ENCODE measurements around the gene MIS12. TPM values are rescaled to one million over a fixed set of nuclear protein-coding genes. Genes with fewer than 3 reads are reported as not detected.
A peak's percentile ranks its signal among the peaks of the same experiment; 100 is the strongest.

The MIS12 gene
- total and polyA plus RNA-seq, 9 of the 15 experiments (the other 6 are each of a cell fraction or from before 2014, with no cell fraction given): 13.5 to 31.9 (median 25.5) TPM

DNA sequence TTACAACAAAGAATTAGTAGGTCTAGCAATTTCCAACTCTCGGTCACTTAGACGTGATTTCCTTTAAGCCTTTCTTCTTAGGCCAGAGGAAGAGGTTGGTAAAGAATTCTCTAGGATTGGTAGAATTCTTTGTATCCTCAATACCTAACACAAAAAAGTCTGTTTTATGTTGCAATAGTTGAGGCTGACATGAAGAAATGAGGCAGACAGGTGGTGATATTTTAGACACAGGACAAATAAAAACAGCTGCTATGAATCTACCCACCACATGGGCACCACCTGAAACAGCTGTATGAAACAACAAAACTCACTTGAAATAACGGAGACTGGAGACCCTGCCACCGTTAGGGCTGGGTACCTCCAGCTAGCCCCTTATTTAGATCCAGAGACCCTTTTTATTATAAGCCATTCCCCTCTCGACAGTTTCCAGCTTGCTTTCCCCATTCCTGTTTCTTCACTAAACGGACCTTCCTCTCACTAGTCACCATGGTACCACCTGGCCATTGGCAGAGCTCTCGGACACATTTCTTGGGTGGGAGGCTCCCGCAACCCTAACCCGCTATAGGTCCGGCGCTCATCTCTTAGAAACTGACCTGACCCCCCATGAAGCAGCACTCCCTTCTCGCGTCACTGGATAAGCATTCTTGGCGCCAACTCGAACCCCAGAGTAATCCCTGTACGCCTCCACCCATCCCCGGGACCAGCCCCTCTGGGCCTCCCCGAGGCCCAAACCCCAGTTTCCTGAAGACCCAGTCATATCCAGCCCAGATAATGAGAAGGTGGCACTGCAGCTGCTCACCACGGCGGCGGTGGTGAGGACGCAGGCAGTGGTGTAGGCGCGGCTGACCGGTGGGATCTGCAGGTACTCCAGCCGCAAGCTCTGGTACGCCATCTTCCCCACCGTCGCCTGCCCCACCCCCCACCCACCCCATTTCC, 828 bp upstream of the MIS12 start, which contains the start of gene DERL2 (continued):
- TF ChIP-seq, protein P1, sequence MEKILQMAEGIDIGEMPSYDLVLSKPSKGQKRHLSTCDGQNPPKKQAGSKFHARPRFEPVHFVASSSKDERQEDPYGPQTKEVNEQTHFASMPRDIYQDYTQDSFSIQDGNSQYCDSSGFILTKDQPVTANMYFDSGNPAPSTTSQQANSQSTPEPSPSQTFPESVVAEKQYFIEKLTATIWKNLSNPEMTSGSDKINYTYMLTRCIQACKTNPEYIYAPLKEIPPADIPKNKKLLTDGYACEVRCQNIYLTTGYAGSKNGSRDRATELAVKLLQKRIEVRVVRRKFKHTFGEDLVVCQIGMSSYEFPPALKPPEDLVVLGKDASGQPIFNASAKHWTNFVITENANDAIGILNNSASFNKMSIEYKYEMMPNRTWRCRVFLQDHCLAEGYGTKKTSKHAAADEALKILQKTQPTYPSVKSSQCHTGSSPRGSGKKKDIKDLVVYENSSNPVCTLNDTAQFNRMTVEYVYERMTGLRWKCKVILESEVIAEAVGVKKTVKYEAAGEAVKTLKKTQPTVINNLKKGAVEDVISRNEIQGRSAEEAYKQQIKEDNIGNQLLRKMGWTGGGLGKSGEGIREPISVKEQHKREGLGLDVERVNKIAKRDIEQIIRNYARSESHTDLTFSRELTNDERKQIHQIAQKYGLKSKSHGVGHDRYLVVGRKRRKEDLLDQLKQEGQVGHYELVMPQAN (IDR thresholded peaks at IDR 0.05; ENCODE audit: borderline replicate concordance): peak; percentile 77; the same call in 1 of the 2 replicates
- TF ChIP-seq SAP30 (IDR thresholded peaks at IDR 0.05; ENCODE audit: borderline replicate concordance, insufficient read depth, low read depth, low read length, poor library complexity, severe bottlenecking): peak; percentile 38
- peak; percentile 37 for TF ChIP-seq RBBP5 (IDR thresholded peaks at IDR 0.05; ENCODE audit: borderline replicate concordance, insufficient read depth, low read length, poor library complexity, severe bottlenecking)
- no peak for TF ChIP-seq ZC3H4 (CRISPR knock-in tag; IDR thresholded peaks at IDR 0.05; ENCODE audit: borderline replicate concordance)
- no peak for TF ChIP-seq ETV6 (IDR thresholded peaks at IDR 0.05; ENCODE audit: borderline replicate concordance in 1 of 2, low read depth in 2 of 2, low read length in 1 of 2)
- no peak for TF ChIP-seq ETV6 (CRISPR knock-in tag; IDR thresholded peaks at IDR 0.05; ENCODE audit: borderline replicate concordance)
- TF ChIP-seq, protein P2, sequence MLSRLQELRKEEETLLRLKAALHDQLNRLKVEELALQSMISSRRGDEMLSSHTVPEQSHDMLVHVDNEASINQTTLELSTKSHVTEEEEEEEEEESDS (CRISPR knock-in tag; IDR thresholded peaks at IDR 0.05): no peak
- peak; percentile 77 for TF ChIP-seq PHF8 (IDR thresholded peaks at IDR 0.05; ENCODE audit: borderline replicate concordance, low read length)
- peak; percentile 78 for TF ChIP-seq TAF7 (tag; IDR thresholded peaks at IDR 0.05)
- TF ChIP-seq POLR2AphosphoS5 (IDR thresholded peaks at IDR 0.05; ENCODE audit: control insufficient read depth, insufficient read depth, low read depth, low read length): no peak
- TF ChIP-seq SIN3B (IDR thresholded peaks at IDR 0.05; ENCODE audit: low read depth): peak; percentile 85
- peak; percentile 42; the same call in 1 of the 2 replicates for TF ChIP-seq RB1 (IDR thresholded peaks at IDR 0.05; ENCODE audit: low read depth)
- TF ChIP-seq, protein P3, sequence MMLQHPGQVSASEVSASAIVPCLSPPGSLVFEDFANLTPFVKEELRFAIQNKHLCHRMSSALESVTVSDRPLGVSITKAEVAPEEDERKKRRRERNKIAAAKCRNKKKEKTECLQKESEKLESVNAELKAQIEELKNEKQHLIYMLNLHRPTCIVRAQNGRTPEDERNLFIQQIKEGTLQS (IDR thresholded peaks at IDR 0.05): no peak
- TF ChIP-seq, protein P3 (CRISPR knock-in tag; conservative IDR thresholded peaks at IDR 0.05): no peak
- no peak for TF ChIP-seq ESRRB (CRISPR knock-in tag; IDR thresholded peaks at IDR 0.05; ENCODE audit: borderline replicate concordance)
- TF ChIP-seq TAF1 (IDR thresholded peaks at IDR 0.05; ENCODE audit: control insufficient read depth, extremely low read depth, insufficient read depth, low read length, severe bottlenecking): peak; percentile 66
- no peak for TF ChIP-seq ZBTB2 (IDR thresholded peaks at IDR 0.05)
- TF ChIP-seq STAT6 (CRISPR knock-in tag; IDR thresholded peaks at IDR 0.05): no peak

Data from K562 (cell line).